GM19351 (cell line): ENCODE measurements around the gene ABHD2.

ENCODE experiments used
- ATAC-seq: cut with Tn5 transposase; IDR thresholded peaks from one replicate; pipeline ENCODE4 v1.9.1; 2021; ENCODE audit warnings: mild to moderate bottlenecking, moderate library complexity; ENCODE audit not compliant: unreplicated experiment

Gene ABHD2

DNA sequence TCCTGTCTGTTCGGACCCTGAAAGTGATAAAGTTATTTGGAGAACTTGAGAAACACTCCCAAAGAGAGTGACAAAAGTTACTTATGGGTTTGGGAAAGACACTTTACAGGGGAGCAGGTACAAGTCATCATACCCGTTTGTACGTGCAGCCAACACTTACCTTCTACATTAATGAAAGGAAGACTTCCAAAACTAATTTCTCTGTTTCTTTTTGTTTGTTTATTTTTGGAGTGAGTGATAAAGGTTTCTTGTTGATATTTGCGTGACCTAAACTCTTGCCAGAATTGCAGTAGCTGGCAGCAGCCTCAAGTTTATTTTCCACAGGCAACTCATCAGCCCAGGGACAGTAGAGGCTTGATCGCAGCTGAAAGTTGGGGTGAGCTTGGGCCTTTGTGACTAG, 8.4 kb downstream of the ABHD2 start:
- ATAC-seq, result no peak

DNA sequence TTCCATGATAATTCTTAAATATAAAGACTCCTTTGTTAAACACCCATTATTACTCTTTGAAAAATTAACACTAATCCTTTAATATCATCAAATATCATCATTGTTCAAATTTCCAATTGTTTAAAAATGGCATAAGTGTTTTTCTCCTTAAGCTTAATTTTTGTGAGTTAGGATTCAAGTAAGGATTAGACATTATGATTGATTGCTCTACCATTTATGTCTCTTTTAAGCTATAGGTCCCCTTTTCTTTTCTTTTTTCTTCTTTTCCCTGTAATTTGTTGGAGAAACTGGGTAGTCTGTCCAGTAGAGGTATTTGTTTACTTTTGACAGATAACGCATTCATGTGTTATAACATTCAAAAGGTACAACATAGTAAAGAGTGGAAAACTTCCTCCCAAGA, 9.1 kb downstream of the ABHD2 start:
- no peak for ATAC-seq

- ATAC-seq, result no peak
Measured at GRCh38 chr15:89098281-89098680, 10.0 kb downstream of the ABHD2 start.

DNA sequence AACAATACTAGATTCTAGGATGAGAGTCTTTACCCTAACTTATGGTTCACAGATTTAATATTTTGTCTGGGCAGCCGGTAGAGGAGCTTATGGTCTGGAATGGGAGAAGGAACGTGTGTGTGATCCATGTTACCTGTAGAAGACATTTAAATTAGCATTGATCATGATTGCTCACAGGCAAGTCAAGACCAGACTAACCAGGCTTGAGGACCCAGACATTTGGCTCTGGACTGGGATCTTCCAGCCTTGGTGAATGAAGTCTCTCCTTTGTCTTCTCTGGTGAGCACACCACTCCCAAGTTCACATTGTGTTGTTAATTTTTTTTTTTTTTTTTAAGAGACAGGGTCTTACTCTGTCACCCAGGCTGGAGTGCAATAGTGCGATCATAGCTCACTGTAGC, 11.7 kb downstream of the ABHD2 start:
- ATAC-seq, result no peak

DNA sequence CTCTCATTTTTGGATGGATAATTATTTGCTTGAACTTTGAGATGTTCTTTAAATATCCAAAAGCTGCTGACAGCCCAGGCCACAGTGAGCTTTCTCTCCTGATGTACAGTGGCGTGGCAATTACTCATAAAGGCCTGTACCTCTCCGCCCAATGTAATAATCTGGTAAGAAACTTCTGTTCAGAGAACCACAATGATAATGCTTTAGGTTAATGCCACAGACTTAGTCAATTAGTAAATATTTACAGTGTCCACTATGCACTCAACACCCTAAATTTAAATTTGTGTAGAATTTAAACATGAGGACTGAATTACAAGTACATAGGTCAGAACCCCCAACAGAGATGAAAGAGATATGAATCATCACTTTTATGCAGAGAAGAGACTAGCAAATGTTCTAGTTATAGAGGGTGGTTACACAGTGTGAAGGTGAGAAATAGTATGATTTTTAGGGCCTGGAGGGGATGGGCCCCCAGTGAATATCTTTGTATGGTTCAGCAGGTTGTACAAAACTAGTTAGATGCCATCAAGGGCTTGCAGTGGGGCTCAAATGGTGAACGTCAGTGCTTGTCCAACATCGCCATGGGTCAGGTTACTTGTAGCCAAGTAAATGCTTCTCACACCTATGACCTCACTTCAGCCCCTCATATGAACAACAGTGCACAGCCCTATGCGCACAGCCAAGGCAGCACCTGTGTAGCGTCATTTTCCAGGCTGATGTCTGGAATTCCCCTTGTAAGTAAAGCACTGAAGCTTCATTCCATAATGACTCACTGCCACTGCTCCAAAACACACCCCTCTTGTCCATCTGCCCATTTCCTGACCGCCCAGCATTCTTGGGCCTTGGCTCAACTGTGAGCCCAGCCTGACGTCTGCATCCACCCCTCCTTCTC, 13.3 kb downstream of the ABHD2 start:
- peak; percentile 45 for ATAC-seq

DNA sequence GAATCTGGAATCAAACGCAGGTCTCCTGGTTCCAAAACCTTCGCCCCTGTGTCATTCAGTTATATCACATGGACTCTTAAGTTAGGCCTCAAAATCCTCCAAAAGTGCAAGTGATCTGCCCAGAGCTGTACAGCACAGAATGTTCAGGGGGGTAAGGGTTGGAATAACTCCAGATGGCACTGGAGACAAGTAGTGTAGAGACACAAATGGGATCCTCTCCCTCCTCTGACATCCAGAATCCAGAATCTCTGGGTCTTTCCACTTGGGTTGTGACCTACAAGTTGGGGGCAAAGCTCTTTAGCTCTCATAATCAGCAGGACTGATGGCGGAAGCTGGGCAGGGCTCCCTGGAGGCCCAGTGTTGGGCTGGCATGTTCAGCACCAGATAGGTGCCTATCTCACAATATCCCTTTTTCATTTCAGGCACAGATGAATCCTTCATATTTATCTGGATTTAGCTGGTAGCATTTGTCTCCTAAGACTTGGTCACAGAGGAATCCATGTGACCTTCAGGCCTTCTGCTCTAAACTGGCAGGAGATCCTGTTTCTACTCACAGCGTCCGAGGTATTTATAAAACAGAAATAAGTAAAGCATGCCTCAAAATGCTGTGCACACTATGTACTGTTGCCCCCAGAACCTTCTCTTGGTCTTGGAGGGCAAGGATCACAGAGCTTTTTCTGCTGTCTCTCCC, 15.4 kb downstream of the ABHD2 start:
- no peak for ATAC-seq

DNA sequence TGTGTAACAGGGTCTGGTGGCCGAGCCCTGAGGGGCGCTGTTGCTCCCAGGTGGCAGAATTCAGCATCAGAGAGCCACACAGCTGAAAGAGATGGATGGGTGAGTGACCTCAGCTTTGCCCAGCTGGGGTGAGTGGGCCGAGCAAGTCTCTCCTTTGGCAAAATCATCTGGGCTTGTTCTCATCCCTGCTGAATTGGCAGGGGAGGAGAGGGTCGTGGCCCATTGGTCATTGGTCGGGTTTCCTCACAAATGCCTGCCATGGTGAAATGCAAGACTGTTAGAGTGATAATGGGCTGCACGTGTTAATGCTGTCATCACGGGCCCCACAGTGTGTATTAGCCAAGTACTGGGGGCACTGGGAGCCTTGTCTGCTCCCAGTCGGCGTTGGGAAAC, 15.9 kb downstream of the ABHD2 start:
- no peak for ATAC-seq

DNA sequence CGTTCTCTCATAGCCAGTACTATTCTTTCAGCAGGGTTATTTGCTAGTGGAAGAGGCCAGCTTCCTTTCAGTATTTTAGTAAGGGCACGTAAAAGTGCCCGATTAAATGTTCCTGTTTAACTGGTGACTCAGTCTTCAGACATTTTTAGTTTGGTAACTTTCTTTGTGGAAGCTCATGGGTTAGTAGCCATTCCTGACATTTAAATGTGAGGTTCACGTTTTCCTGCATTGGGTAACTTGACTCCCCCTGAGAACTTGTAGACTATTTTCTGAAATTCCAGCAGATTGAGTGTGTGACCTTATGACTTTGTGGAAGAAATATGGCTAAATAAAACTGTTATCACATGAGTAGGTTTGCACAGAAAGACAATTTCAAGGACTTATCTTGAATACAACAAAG, 16.9 kb downstream of the ABHD2 start:
- ATAC-seq, result no peak

DNA sequence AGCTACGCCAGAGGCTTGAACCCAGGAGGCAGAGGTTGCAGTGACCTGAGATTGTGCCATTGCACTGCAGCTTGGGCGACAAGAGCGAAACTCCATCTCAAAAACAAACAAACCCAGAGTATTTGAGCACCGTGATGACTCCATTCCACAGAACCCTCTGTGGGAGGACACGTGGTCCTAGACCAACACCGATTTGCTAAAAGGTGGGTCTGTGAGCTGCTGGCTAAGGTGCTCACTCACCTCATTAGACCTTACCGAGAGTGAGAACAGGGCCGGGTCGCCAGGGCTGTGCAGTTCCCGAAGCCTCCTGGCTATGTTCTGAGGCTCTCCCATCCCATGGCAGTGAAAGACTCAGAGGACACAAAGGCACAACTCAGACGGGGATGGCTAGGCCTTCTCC, 17.9 kb downstream of the ABHD2 start:
- ATAC-seq, result no peak

DNA sequence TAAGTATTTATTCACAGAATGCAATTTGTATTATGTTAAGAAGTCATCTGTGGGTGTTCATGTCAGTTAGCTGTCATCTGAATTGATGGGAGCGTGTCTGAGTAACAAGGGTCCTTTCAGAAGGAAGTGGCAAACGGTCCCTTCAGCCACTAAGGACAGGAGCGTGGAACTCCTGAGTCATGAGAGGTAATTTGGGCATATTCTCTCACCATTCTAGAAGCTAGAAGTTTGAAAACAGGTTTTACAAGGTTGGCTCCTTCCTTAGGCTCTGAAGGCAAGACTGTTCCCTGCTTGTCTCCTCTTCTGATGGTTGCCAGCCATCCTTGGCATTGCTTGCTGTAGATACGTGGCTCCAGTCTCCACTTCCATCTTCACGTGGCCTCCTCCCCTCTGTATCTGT, 19.7 kb downstream of the ABHD2 start:
- no peak for ATAC-seq

- ATAC-seq, result no peak
Measured at GRCh38 chr15:89108835-89109234, 20.6 kb downstream of the ABHD2 start.

GRCh38 chr15:89109238-89109637, 21.0 kb downstream of the ABHD2 start:
- ATAC-seq, result no peak

- ATAC-seq, result no peak
Measured at GRCh38 chr15:89110060-89110459, 21.8 kb downstream of the ABHD2 start.

GRCh38 chr15:89111352-89111751, 23.1 kb downstream of the ABHD2 start:
- no peak for ATAC-seq

- ATAC-seq, result no peak
Measured at GRCh38 chr15:89111961-89112340, 23.7 kb downstream of the ABHD2 start.

DNA sequence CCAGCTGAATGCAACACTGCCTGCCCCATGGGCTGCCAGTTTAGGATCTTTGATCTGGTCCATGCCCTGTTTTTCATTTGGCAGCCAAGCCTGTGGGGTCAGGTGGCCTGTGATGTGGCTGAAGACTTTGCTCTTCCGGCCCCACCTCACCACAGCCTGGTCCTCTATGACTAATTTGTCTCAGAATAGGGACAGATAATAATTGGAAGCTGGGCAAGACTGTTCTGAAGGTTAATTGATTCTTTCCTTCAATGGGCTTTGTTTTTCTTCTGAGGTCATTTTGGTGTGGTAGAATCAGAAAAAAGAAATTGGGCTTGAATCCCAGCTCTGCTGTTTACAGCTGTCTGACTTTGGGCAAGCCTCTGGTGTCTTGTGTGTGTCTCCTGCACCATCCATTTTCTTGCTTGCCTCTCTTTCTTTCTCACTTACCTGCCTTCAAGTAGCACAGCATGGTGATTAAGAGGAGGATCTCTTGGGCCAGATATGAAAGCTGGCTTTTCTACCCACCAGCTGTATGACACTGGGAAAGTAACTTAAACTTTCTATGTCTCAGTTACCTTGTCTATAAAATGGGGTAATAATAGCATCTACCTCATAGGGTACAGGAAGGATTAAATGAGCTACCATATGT, 24.2 kb downstream of the ABHD2 start:
- peak; percentile 99 for ATAC-seq

- ATAC-seq, result no peak
Measured at GRCh38 chr15:89113296-89114024, 25.2 kb downstream of the ABHD2 start.

- ATAC-seq, result no peak
Measured at GRCh38 chr15:89114990-89115389, 26.7 kb downstream of the ABHD2 start.

DNA sequence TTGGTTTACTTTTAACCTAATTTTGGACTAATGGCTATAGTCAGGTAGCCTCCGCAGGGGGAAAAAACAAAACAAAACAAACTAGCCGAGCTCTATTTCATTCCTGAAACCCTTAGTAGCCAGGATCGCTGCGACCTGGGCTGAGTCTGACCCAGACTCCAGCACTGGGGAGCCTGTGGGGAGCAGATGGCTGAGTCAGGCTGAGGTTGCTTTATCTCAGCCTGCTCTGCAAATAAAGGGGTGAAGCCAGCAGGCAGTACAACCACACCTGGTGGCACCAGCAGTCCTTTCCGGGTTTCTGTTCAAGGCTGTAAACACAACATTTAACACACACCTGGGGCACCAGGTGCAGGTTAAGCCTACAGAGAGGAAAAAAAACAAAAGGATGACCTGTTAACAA, 27.3 kb downstream of the ABHD2 start:
- ATAC-seq, result no peak

GRCh38 chr15:89116404-89116803, 28.1 kb downstream of the ABHD2 start:
- no peak for ATAC-seq

GRCh38 chr15:89117790-89118189, 29.5 kb downstream of the ABHD2 start:
- ATAC-seq, result no peak
